Measurements from ENCODE around the gene AMACR.

Gene AMACR

GRCh38 chr5:34009610-34010009, 1.8 kb upstream of the AMACR start:
- Histone ChIP-seq H3K27ac (no peak overlapping the region), H3K4me3 (no peak overlapping the region)
- DNase-seq (ENCODE audit: low spot score): no peak
- TF ChIP-seq CTCF (IDR thresholded peaks at IDR 0.05): no peak

GRCh38 chr5:34008802-34009201, 952 bp upstream of the AMACR start:
- no peak for TF ChIP-seq CTCF (IDR thresholded peaks at IDR 0.05)
- Histone ChIP-seq H3K4me3 (peak overlapping the region; percentile 85), H3K27ac (peak overlapping the region; percentile 72 to 93)
- DNase-seq (ENCODE audit: low spot score): no peak

- DNase-seq (ENCODE audit: low spot score): no peak
- no peak for TF ChIP-seq CTCF (IDR thresholded peaks at IDR 0.05)
- Histone ChIP-seq H3K4me3 (peak overlapping the region; percentile 85), H3K27ac (peak overlapping the region; percentile 72 to 93)
Measured at GRCh38 chr5:34007201-34007620, 639 bp downstream of the AMACR start.

- no peak overlapping the region for H3K27ac ChIP-seq
- no peak for DNase-seq (ENCODE audit: low spot score)
- no peak overlapping the region for H3K4me3 ChIP-seq
- TF ChIP-seq CTCF (IDR thresholded peaks at IDR 0.05): no peak
Measured at GRCh38 chr5:34005681-34006080, 2.2 kb downstream of the AMACR start.

- H3K4me3 ChIP-seq: no peak overlapping the region
- no peak for DNase-seq (ENCODE audit: low spot score)
- no peak overlapping the region for H3K27ac ChIP-seq
- TF ChIP-seq CTCF (IDR thresholded peaks at IDR 0.05): no peak
Measured at GRCh38 chr5:34005211-34005610, 2.6 kb downstream of the AMACR start.

- no peak overlapping the region for H3K4me3 ChIP-seq
- TF ChIP-seq CTCF (IDR thresholded peaks at IDR 0.05): no peak
- DNase-seq (ENCODE audit: low spot score): no peak
- H3K27ac ChIP-seq: no peak overlapping the region
Measured at GRCh38 chr5:34003941-34004340, 3.9 kb downstream of the AMACR start.

GRCh38 chr5:34002629-34003328, 5.1 kb downstream of the AMACR start:
- no peak overlapping the region for H3K27ac ChIP-seq

More at GRCh38 chr5:34002629-34003328, 5.1 kb downstream of the AMACR start:
- H3K4me3 ChIP-seq: no peak overlapping the region
- no peak for DNase-seq (ENCODE audit: low spot score)
- no peak for TF ChIP-seq CTCF (IDR thresholded peaks at IDR 0.05)

Data from coronary artery (tissue), 2 donors.